NOMO-1 (cell line): ENCODE measurements around the gene ABCA13.
"Not testable (repeated sequence)": the region's sequence is repeated elsewhere in the genome, so short reads cannot be mapped to it uniquely, and the experiment has no call there.

Source experiments
- DNase-seq, 2 experiments: peaks; one replicate each; lab custom pipeline; 2025; ENCODE audit not compliant: unreplicated experiment in 2 of 2; lab: John Stamatoyannopoulos, UW

Gene ABCA13

DNA sequence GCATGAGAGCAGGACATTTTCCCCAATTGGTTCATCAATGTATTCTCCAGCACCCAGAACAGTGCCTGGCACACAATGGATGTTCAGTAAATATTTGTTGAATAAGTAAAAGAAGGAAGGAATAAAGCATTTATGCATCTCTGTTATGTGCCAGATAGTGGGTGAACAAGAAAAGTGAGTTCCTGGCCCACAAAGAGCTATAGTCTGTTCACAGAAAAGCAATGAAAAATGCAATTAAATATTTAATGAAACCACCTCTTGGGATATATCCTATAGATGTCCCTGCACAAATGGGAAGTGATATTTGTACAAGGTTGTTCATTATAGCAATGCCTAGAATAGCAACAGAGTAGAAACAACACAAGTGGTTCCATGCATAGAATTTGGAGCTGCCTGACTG lies 2.1 kb downstream of the ABCA13 start:
- DNase-seq: no peak

DNA sequence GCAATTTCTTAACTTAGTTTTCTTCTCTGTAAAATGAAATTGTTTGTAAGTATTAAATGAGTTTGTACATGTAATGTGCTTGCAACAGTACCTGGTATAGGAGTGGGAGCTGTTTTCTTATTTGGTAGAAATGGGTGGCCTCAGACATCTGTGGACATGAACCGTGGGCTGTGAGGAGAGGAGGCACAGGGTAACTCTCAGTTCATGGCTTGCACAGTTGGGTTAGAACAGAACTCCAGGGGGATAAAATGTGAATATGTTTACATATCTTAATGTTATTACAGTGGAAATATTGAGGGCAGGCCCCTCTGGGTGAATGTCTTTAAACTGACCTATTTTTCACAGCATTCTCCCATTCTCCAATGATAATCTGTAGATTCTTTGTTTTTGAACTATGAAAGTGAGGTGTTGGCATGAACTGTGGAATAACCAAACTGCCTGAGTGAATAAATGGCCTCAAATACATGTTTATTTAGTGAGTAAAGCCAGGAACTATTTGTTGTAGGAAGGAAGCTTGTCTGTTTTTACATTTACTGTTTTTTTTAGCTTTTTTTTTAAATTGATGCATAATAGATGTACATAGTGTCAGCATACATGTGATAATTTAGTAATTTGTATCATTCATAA lies 2.6 kb downstream of the ABCA13 start:
- DNase-seq: no peak

DNA sequence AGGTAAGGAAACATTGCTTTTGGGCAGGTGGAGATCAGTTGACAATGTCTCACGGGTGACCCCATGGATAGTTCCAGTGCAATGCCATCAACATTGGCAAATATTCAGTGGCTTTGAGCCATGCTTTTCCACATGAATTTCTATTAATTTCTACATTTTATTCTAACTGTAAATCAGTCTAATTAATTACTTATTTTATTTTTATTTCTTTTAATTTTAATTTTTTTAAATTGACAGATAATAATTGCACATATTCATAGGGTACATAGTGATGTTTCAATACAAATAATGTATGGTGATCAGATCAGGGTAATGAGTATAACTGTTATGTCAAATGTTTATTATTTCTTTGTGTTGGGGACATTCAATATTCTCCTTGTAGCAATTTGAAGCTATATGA lies 3.8 kb downstream of the ABCA13 start:
- DNase-seq: no peak

DNA sequence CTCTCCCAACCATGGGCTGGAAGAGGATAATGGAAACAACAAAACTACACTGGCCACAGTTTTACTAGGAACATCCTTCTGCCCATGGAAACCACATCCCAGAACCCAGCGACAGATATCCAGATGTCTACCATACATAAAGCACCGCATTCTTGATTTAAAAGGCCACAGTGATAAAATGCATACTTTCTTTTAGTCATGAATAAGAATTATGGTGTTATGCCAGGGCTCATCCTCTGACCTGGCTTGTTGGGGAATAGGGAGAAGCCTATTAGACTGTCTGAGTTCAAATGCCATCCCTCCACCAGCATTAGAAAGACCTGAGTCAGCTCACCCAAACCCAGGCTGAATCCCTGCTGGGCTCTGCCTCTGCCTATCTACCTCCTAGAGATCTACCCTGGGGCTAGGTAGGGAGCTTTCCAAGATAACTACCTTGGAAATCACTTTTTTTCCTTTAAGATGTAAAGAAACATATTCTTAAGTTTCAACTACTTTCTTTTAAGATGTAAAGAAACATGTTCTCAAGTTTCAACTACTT lies 5.2 kb downstream of the ABCA13 start:
- DNase-seq: no peak

DNA sequence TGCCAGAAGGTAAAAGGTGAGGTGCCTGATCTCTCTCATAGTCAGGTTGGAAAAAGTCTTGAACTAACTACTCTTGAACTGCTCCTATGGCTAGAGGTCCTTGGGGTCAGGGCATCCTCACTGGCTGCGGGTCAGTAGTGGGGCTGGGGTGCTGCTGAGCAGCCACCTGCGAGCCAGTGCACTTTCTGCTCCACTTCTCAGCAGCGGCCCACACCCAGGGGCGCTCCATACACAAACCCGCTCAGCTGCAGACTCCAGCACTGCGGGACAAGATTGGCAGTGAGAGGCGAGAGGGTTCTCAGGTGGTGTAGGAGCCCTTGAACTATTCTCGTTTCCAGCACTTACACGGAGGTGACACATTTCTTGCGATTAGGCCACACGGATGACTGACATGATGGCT lies 6.0 kb downstream of the ABCA13 start:
- DNase-seq: no peak

DNA sequence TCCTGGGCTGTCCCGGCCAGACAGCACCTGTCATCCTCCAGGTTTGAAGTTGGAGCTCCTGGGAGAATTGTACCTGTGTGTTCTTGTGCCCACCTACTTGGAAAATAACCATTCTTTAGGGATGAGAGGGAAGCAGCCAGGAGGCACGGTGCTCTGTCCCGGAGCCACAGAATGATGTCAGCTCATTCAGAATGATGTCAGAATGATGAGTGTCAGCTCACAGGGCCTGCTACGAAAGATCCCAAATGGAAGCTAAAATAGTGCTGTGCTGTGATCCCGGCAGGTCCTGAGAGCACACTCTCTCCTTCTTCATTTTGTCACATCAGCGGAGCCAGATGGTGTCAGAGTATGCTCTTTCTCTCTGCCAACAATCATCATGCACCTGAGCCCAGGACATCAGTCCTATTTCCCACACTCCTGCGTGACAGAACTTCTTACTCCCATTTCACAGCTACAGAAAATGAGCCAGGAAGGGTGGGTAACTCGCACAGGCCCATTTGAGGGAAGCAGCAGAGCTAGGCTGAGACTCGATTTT lies 8.3 kb downstream of the ABCA13 start:
- no peak for DNase-seq

DNA sequence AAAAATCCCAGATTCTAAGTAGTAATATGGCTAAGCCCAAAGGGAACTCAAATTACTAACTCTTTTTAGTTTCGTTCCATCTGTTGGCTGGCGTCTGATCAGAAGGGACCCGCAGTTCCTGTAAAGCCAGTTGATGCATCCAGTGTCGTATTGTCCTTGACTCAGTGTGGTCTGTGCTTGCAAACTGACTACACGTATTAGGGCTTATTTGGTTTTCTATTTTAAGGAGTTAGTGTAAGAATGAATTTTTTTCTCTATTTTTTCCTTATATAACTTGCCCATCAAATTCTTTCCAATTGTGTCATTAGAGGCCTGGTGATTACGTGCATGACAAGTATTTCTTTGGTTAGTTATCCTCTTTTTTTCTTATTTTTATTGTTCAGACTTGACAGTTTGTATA lies 9.7 kb downstream of the ABCA13 start:
- DNase-seq: no peak

DNA sequence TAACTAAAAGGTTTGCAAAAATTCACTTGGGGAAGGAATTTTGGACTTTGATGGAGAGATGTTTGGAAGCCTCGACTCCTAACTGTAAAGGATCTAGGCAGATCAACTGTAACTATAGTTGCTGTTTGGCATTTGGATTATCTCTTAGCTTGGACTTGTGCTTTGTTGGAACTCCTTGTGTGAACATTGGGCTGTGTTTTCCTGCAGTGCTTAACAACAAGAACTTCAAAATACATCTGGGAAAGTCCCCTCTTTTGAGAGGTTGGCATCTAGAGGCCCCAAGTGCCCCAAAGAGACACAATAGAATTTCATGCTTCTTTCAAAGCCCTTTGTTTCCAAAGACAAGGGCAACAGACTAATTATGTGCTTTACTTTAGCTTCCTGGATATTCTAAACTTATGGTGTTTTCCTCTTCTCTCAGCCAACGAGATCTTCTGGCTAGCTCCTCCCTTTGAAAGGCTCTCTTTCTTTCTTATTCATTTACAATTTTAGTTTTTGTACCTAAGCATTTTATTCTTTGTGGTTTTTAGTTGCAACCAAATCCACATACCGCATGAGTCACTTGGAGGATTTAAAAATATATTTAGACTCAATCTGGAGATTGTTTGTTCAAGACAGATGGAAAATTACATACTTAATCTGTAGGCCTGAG lies 11.6 kb downstream of the ABCA13 start:
- DNase-seq: no peak

DNA sequence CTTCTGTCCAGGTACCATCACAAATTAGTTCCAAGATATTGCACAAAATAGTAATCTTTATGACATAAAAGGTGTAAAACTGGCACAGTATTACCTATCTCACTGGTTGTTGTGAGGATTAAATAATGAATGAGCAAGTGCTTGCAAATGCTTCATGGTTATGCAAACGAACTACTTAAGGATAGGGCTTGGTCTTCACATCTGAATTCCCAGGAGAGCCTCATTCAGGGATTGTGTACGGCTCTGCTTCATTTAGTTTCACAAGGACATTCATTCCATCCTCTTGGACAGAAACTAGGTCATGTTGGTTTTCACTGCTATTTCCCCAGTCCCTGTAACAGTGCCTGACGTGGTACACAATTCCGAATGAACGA lies 12.1 kb downstream of the ABCA13 start:
- no peak for DNase-seq

DNA sequence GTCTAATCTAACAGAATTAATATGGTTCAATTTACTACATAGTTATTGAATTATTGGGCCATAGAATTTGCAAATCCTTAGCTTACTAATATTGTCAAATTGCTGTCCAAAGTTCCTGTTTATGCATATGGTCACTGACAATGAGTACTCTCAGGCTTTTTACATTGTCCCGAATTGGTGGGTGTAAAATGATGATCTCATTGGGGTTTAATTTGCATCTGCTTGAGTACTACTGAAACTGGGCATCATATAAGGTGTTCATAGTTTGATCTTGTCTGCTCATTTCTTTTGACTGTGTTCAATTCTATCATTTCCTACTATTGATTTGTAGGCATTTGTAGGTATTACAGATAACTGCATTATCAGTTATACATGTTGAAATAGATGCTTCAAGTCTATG lies 12.7 kb downstream of the ABCA13 start:
- DNase-seq: no peak

DNA sequence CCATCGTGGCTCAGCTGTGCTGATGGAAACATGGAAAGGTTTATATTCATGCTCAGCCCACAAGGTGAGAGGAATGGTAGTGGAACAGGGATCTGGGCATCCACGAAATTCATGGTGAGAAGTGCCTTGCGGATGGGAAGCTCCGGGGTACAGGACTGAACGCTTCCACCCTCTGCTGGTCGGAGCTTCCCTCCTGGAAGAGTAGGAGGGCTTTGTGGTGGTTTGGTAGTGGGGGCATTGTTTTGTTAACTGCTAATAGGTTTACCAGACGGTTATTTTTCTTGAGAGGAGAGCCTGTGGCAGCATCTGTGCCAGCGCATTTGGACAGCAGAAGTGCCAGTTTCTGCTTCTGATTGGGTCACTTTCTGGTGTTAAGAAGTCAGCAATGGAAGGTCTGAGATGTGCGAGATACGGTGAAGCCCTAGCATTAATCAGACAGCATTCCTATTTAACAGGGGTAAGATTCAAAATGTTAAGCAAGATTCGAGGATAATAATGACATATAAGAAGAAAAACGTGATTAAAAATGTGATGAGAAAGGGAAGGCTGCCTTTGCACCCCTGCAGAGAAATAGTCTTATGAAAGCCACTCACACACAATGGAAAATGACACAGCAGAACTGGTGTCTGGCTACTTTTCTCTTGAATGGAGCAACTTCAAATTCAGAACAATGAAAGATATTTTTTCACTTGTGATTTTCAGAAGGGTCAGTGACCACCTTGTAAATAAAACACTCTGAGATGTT lies 17.7 kb downstream of the ABCA13 start:
- no peak for DNase-seq

DNA sequence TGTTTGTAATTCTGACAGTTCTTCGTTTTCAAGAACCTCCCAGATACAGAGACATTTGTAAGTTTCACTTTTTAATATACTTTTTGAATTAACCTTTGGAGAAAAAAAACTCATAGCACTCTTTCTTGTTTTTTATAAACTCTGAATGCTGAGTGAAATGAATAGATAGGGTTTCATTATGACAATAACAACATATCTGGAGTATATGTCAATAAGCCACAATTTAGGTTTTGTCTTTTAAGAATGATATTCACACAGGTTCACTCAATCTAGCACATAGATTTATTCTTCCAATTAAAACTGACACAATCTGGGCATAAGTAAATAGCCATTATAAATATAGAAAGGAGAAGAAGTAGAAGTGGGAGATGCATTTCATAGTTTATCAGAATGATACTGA lies 21.7 kb downstream of the ABCA13 start:
- no peak for DNase-seq

DNA sequence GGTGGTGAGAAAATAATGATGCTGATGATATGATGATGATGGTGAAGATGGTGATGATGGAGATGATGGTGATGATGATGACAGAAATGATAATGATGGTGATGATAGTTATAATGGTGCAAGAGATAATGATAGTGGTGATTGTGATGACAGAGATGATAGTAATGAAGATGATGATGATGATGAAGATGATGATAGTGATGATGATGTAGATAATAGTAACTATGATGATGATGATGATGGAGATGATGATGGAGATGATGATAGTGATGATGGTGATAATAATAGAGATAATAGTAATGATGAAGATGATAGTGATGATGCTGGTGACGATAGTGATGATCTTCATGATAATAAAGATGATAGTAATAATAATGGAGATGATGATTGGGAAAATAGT lies 22.2 kb downstream of the ABCA13 start:
- no peak for DNase-seq

DNA sequence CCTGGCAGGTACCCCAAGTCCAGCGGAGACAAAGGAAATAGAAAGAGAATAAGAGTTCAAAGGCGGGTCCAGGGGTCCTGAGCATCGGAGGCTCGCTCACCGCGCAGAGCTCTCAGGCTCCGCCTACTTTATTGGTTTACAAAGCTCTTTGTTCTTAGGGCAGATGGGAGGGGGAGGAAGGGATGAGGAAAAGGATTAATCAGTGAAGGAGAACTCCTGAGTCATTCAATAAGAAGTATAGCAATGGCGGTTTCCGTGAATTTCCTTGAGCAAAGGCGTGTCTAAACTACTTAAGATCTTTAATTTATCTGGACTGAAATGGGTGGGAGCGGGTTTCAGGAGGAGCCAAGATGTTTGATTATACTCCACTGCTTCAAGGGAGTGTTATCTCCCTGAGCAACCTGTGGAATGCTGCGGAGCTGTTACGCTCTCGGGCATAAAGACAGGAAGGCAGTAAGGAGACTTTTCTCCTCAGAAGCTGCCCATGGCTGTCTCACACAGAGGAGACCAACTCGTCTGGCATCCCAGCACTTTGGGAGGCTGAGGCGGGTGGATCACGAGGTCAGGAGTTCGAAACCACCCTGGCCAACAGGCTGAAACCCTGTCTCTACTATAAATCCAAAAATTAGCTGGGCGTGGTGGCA lies 29.8 kb downstream of the ABCA13 start:
- DNase-seq: not testable (repeated sequence)

DNA sequence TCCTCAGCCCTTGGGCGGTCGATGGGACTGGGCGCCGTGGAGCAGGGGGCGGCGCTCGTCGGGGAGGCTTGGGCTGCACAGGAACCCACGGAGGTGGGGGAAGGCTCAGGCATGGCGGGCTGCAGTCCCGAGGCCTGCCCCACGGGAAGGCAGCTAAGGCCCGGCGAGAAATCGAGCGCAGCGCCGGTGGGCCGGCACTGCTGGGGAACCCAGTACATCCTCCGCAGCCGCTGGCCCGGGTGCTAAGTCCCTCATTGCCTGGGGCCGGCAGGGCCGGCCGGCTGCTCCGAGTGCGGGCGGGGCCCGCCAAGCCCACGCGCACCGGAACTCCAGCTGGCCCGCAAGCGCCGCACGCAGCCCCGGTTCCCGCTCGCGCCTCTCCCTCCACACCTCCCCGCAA lies 31.7 kb downstream of the ABCA13 start:
- not testable (repeated sequence) for DNase-seq

DNA sequence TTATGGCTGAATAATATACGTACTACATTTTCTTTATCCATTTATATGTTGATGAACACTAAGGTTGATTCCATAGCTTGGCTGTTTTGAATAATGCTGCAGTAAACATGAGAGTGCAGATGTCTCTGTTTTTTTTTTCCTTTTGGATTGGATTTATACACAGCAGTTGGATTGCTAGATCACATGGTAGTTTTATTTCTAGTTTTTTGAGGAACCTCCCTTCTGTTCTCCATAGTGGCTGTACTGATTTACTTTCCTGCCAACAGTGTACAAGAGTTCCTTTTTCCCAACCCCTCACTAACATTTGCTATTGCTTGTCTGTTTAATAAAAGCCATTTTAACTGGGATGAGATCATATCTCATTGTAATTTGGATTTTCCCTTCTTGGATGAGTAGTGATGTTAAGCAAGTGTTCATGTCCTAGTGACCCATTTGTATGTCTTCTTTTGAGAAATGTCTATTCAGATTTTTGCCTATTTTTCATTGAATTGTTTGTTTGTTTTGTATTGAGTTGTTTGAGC lies 36.0 kb downstream of the ABCA13 start:
- no peak for DNase-seq

DNA sequence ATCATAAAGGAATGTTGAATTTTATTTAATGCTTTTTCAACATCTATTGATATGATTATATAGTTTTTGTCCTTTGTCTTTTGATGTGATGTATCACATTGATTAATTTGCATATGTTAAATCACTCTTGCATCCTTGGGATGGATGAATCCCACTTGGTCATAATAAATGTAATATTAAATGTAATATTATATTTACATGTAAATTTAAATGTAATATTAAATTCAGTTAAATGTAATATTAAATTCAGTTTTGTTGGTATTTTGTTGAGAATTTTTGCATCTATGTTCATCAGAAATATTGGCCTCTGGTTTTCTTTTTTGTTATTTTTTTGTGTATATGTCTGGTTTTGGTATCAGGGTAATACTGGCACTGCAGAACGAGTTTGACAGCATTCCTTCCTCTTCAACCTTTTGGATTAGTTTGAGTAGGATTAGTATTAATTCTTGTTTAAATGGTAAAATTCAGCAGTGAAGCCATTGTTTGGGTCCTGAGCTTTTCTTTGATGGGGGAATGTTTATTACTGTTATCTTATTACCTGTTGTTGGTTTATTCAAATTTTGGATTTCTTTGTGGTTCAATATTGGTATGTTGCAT lies 37.8 kb downstream of the ABCA13 start:
- no peak for DNase-seq

DNA sequence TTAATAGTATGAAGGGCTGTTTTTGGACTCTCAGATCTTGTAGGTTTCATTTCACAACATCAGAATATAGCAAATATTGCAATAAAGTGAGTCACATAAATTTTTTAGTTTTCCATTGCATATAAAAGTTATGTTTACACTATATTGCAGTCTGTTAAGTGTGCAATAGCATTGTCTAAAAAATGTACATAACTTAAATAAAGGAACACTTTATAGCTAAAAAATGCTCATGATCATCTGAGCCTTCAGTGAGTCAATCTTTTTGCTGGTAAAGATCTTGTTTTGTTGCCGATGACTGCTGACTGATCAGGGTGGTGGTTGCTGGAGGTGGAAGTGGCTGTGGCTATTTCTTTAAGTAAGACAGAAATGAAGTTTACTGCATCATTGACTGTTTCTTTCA lies 42.0 kb downstream of the ABCA13 start:
- no peak for DNase-seq

DNA sequence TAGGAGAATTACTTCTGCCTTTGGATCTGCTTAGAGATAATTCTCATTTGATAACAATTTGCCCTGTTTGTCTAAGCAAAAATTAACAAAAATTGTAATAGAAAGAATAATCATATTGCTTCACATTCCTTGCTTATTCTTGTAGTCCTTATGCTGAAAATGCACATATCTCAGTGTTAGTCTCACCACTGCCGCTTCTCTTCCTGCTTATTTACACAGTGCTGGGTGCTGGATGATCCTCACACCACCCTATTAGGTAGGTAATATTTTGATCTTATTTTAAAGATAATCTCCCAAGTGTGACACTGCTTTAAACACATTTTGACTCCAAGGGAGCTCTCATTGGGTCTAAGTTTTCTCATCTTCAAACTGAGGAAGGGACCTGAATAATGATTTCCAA lies 46.0 kb downstream of the ABCA13 start:
- no peak for DNase-seq

DNA sequence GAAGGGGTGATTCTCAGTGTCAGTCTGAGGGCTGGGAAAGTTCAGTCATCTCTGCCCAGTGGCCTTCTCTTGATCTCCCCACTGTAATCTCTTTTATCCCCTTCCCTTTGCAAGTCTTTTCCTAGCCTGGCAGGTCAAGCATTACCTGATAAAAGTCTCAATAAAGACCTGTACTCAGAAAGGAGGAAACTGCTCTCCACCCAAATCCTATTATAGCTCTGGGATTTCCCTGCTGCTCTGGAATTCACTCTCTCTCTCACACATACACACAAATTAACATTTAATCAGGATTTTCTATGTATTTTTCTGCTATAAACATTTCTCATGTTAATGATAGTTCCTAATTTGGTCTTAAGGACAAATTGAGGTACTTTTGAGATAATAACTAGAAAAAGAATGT lies 46.5 kb downstream of the ABCA13 start:
- no peak for DNase-seq

DNA sequence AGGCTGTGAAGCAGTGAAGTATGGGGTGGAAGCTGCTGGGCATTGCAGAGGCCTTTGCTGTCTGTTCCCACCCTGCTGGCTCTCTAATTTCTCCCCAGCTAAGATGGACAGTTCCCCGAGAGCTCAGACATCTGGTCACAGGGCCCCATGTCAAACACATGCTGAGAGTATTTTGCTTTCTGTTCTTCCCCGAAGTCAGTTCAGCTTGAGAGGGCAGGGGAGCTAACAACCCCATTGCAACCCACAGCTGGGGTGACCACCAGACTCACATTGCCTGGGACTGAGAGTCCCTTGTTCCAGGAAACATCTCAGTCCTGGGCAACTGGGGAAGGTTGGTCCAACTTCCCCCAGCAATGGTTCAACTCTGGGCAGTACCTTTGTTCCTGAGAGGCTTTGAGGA lies 52.8 kb downstream of the ABCA13 start:
- DNase-seq: no peak
